Activated B cell treated with CpG ODN at 0.5 μM for 24 hours (primary cell): ENCODE results near the gene SREK1IP1. TPM values are rescaled to one million over a fixed set of nuclear protein-coding genes. Genes with fewer than 3 reads are reported as not detected.

Source experiments
- ATAC-seq: fragments of 200-7000 bp; cut with Tn5 transposase; one replicate; pipeline ENCODE4 v1.10.0; 2021; ENCODE audit warnings: low read depth, mild to moderate bottlenecking, moderate library complexity
- CTCF ChIA-PET: fragments of 350-600 bp; sonication (Branson Sonifier 250); formaldehyde crosslinking; loops from one replicate; lab custom pipeline; 2021; ENCODE audit warnings: antibody characterized with exemption; lab: Charles Lee
- POLR2A ChIA-PET: fragments of 350-600 bp; sonication (Branson Sonifier 250); formaldehyde crosslinking; loops from one replicate; lab custom pipeline; 2021; ENCODE audit warnings: antibody characterized with exemption; lab: Charles Lee
- DNase-seq: peaks from one replicate; pipeline ENCODE4 v3.0.0; 2022
- H3K27ac Mint-ChIP-seq: one replicate; pipeline ENCODE4 v1.8.0; 2020; ENCODE audit warnings: mixed read lengths
- H3K27me3 Mint-ChIP-seq: one replicate; pipeline ENCODE4 v1.8.0; 2021; ENCODE audit warnings: mixed read lengths
- H3K36me3 Mint-ChIP-seq: one replicate; pipeline ENCODE4 v1.8.0; 2021; ENCODE audit warnings: low read depth, mixed read lengths
- H3K4me1 Mint-ChIP-seq: one replicate; pipeline ENCODE4 v1.8.0; 2021; ENCODE audit warnings: mixed read lengths
- H3K4me3 Mint-ChIP-seq: one replicate; pipeline ENCODE4 v1.8.0; 2020; ENCODE audit warnings: mild to moderate bottlenecking, mixed read lengths
- H3K9me3 Mint-ChIP-seq: one replicate; pipeline ENCODE4 v1.8.0; 2020; ENCODE audit warnings: mixed read lengths
- intact Hi-C: fragments of 100-400 bp; cut with micrococcal nuclease; formaldehyde crosslinking; loops from one replicate; pipeline ENCODE4 v1.15.1; 2024
- total RNA-seq: library from RNA; stranded (reverse); gene quantifications from 2 replicates; pipeline ENCODE4 v1.2.3, GENCODE V29; 2022
- TF ChIP-seq, protein P1 (sequence below): fragments of 200-600 bp; IDR thresholded peaks from one replicate; pipeline ENCODE4 v1.8.0; 2022; ENCODE audit warnings: antibody characterized with exemption, mild to moderate bottlenecking

SREK1IP1 gene
- total RNA-seq: 21.7 and 22.2 TPM in 2 replicates

DNA sequence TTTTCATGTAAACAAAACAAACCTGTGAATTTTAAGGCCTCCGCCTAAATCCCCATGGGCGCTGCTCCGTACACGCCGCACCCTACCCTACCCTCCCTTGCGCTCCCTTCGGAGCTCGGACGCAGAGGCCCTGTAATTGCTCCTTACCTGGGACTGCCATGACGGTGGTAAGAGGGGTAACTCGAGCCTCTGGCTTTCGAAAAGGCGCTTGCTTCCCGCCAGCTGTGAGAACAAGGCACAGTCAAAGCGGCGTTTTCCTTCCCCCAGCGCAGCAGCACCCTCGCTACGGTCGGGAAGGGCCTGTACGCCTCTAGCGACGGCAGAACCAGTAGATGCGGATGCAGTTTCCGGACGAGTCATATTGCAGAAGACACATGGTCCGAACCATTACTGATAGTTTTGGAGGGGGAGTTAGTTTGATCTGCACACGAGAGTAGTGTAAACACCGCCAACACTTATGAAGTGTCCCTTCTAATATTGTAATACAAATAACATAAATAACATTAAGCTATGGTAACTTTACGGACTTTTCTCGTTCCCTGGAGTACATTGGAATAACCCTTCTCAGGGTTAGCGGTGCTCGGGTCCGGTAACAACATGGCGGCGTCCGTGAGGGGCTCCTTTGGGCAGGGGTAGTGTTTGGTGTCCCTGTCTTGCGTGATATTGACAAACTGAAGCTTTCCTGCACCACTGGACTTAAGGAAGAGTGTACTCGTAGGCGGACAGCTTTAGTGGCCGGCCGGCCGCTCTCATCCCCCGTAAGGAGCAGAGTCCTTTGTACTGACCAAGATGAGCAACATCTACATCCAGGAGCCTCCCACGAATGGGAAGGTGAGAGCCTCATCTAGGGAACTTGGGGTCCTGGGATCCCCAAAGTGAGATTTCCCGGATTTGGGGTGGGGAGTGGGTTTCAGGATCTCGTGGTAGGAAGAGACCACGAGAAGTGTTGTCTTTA is at the start of gene SREK1IP1, which contains the start of gene CWC27:
SREK1IP1 (minus strand) TSS at position 334 of the 955 bp plus-strand sequence; CDS start at position 160, 174 bp downstream.
CWC27 (plus strand) TSS at position 573 of the 955 bp plus-strand sequence; CDS start at position 790, 217 bp downstream.
- CTCF ChIA-PET: interaction anchor here (0.7 to 1.2 kb wide), 3 partner anchors 133 to 716 kb away, joined by 3 to 7 read pairs (median 3); no protein-coding TSS in a partner anchor
- H3K9me3 Mint-ChIP-seq: no peaks in the 10 kb centered on the region
- intact Hi-C loops: loop anchor here (1.0 to 10.0 kb wide), 5 partner anchors 266 to 1376 kb away; partner anchors contain the start of genes CENPK, PPWD1, SREK1 and TRIM23

DNA sequence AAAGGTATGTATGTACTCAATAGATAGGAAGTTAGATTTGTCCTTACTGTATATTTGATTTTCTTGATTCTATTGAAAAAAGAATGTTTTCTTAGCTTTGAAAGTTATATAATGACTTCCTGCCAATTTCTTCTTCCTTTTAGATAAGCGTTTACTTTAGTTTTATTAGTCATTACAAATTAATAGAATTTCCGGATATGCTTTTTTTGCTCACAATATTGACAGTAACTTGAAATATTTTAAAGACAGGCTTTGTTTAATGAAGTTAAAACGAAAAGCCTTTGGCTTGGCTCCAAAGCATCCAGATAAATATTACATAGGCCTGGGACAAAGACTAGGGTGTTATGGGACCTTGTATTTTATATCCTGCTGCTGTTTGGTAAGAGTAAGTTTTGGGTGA is 49.8 kb upstream of the SREK1IP1 start:
- intact Hi-C loops: no loop called here
- TF ChIP-seq, protein P1, sequence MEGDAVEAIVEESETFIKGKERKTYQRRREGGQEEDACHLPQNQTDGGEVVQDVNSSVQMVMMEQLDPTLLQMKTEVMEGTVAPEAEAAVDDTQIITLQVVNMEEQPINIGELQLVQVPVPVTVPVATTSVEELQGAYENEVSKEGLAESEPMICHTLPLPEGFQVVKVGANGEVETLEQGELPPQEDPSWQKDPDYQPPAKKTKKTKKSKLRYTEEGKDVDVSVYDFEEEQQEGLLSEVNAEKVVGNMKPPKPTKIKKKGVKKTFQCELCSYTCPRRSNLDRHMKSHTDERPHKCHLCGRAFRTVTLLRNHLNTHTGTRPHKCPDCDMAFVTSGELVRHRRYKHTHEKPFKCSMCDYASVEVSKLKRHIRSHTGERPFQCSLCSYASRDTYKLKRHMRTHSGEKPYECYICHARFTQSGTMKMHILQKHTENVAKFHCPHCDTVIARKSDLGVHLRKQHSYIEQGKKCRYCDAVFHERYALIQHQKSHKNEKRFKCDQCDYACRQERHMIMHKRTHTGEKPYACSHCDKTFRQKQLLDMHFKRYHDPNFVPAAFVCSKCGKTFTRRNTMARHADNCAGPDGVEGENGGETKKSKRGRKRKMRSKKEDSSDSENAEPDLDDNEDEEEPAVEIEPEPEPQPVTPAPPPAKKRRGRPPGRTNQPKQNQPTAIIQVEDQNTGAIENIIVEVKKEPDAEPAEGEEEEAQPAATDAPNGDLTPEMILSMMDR: no peak

More for the DNA sequence above, at the start of gene SREK1IP1, which contains the start of gene CWC27:
- POLR2A ChIA-PET: interaction anchor here (0.7 to 1.5 kb wide), 3 partner anchors 42 to 794 kb away, joined by 3 to 7 read pairs (median 6); partner anchors contain the start of genes CENPK and PPWD1
- Mint-ChIP-seq H3K36me3 (peaks cover 24% of the 10 kb centered on the region), H3K27ac (peak within 1 kb of the TSS; percentile 99), H3K27me3 (no peaks in the 10 kb centered on the region), H3K4me3 (peak within 1 kb of the TSS; percentile 100), H3K4me1 (peaks cover 62% of the 10 kb centered on the region)
- DNase-seq (peak; percentile 69), ATAC-seq (peak; percentile 95)
- TF ChIP-seq, protein P1: no peak

DNA sequence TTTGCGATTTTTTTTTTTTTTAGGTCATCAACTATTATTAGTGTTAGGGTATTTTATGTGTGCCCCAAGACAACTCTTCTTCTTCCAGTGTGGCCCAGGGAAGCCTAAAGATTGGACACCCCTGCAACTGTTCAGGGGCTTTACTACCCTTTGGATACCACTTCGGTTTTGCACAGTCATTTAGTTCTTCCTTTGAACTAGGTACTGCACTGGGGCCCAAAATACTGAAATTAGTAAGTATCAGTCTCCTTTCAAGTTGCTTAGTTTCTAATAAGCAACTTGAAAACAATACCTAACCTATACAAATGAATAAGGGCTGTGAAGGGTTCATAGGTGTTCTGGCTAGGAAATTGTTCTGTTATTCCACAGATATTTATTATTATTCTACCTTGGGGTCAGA is 45.6 kb upstream of the SREK1IP1 start:
- H3K4me1 Mint-ChIP-seq: no peaks in the 10 kb centered on the region
- DNase-seq: no peak
- H3K36me3 Mint-ChIP-seq: peaks cover 19% of the 10 kb centered on the region
- TF ChIP-seq, protein P1: no peak
- H3K27me3 Mint-ChIP-seq: no peaks in the 10 kb centered on the region
- no peaks in the 10 kb centered on the region for H3K9me3 Mint-ChIP-seq
- ATAC-seq: no peak
- no peak overlapping the region for H3K27ac Mint-ChIP-seq
- H3K4me3 Mint-ChIP-seq: no peak overlapping the region
- intact Hi-C loops: loop anchor here (5.0 kb wide), 2 partner anchors 288 to 773 kb away; no protein-coding TSS in a partner anchor
- POLR2A ChIA-PET: no interaction called here
- CTCF ChIA-PET: interaction anchor here (1.6 kb wide), 1 partner anchor 669 kb away, joined by 5 read pairs; no protein-coding TSS in a partner anchor

More for the DNA sequence above, 49.8 kb upstream of the SREK1IP1 start:
- no peak overlapping the region for H3K27ac Mint-ChIP-seq
- ATAC-seq (no peak), DNase-seq (no peak)
- H3K4me3 Mint-ChIP-seq: no peak overlapping the region
- H3K36me3 Mint-ChIP-seq: peaks cover 23% of the 10 kb centered on the region
- CTCF ChIA-PET: no interaction called here
- H3K27me3 Mint-ChIP-seq: no peaks in the 10 kb centered on the region
- H3K9me3 Mint-ChIP-seq: no peaks in the 10 kb centered on the region
- POLR2A ChIA-PET: no interaction called here
- H3K4me1 Mint-ChIP-seq: peaks cover 21% of the 10 kb centered on the region

DNA sequence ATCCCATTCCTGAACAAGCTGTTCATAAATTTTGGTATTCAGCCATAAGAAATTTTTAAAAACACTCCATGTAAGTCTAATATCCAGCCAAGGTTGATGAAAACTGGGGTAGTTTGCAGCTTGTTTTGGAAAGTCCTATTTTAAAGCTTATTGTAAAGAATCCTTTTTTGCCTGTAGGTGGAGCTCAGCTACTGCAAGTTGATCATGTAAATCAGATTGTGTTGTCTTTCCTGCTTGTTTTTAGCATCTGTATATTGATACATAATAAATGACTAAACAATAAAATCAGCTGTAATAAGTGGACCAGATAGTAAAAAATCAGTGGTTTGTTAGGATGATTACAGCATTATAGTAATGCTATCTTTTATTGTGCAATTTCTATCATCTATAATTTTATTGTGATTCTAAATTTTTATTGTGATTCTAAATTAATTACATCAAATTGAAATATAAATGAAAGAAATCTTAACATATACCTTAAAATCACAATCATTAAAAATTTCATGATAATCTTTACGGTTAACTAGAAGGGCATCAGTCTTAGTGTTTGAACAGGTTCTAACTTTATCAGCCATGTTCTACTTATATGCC is 42.7 kb upstream of the SREK1IP1 start:
- intact Hi-C loops: loop anchor here (1.0 to 5.0 kb wide), 4 partner anchors 291 to 776 kb away; partner anchors contain the start of genes CENPK and PPWD1
- ChIA-PET CTCF (interaction anchor here (0.6 to 5.9 kb wide), 6 partner anchors 26 to 752 kb away, joined by 3 to 90 read pairs (median 4); partner anchors contain the start of genes ADAMTS6, CENPK and PPWD1), POLR2A (interaction anchor here (1.1 kb wide), 1 partner anchor 672 kb away, joined by 7 read pairs; no protein-coding TSS in a partner anchor)
- no peak overlapping the region for H3K27ac Mint-ChIP-seq
- DNase-seq: no peak
- no peaks in the 10 kb centered on the region for H3K9me3 Mint-ChIP-seq
- H3K36me3 Mint-ChIP-seq: peaks cover 29% of the 10 kb centered on the region
- H3K27me3 Mint-ChIP-seq: no peaks in the 10 kb centered on the region
- TF ChIP-seq, protein P1: no peak
- H3K4me1 Mint-ChIP-seq: no peaks in the 10 kb centered on the region
- ATAC-seq: no peak
- H3K4me3 Mint-ChIP-seq: no peak overlapping the region
